ENCODE data around the gene AP1G1. TPM values are rescaled to one million over a fixed set of nuclear protein-coding genes. Genes with fewer than 3 reads are reported as not detected.
A peak's percentile ranks its signal among the peaks of the same experiment; 100 is the strongest.

AP1G1 gene
- total RNA-seq, 1 donor, result 104 TPM

DNA sequence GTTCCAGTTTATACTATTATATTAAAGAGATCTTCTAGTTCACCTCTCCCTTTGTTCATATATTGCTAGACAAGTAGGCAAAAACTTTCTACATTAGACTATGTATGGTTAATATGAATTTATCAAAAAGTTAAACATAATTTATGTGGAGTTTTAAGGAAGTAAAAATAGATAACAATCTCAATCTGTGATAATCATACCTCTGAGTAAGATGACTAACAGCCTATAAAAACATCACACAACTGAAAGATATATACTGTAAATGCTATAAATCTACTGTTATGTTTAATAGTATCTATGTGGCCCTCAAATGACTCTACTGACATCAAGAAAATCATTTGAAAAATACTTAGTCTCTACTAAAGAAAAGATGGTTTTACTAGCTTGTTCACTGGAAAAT lies 37.1 kb downstream of the AP1G1 start:
- Histone ChIP-seq H3K4me1 (ENCODE audit: insufficient read depth, low read length) (peaks cover 14% of the 10 kb centered on the region), H3K4me2 (ENCODE audit: insufficient read depth, low read length) (no peak overlapping the region), H3K27me3 (ENCODE audit: insufficient read depth, low read length) (no peaks in the 10 kb centered on the region), H3K4me3 (ENCODE audit: insufficient read depth, low read length) (no peak overlapping the region), H4K20me1 (ENCODE audit: insufficient read depth, low read length) (peaks cover 10% of the 10 kb centered on the region), H3K36me3 (ENCODE audit: insufficient read depth, low read length) (peaks cover 35% of the 10 kb centered on the region), H3K27ac (ENCODE audit: low read depth, low read length) (no peak overlapping the region), H2AFZ (ENCODE audit: low read length) (no peak overlapping the region), H3K79me2 (ENCODE audit: insufficient read depth, low read length) (peaks cover 32% of the 10 kb centered on the region), H3K9me3 (ENCODE audit: low read depth, low read length) (no peaks in the 10 kb centered on the region)
- peak; percentile 35 for DNase-seq (ENCODE audit: insufficient read length, low spot score, missing footprints)
- TF ChIP-seq, protein P1, sequence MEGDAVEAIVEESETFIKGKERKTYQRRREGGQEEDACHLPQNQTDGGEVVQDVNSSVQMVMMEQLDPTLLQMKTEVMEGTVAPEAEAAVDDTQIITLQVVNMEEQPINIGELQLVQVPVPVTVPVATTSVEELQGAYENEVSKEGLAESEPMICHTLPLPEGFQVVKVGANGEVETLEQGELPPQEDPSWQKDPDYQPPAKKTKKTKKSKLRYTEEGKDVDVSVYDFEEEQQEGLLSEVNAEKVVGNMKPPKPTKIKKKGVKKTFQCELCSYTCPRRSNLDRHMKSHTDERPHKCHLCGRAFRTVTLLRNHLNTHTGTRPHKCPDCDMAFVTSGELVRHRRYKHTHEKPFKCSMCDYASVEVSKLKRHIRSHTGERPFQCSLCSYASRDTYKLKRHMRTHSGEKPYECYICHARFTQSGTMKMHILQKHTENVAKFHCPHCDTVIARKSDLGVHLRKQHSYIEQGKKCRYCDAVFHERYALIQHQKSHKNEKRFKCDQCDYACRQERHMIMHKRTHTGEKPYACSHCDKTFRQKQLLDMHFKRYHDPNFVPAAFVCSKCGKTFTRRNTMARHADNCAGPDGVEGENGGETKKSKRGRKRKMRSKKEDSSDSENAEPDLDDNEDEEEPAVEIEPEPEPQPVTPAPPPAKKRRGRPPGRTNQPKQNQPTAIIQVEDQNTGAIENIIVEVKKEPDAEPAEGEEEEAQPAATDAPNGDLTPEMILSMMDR (IDR thresholded peaks at IDR 0.05; ENCODE audit: extremely low read depth, low read depth, low read length), result no peak

DNA sequence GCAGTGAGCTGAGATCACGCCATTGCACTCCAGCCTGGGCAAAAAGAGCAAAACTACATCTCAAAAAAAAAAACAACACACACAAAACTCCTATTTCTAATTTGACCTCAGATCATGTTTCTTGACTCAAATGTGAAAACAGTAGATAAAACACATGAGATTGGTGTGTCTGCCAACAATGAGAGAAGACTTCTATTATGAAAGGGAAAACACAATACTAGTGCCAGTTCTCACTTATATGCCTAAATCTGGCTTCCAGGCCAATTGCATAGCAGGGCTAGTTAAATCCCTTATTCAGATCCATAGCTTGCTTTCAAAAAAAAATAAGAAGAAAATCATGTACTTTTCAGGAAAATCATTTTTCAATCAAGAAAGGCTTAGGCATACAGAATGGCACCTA lies 39.4 kb downstream of the AP1G1 start:
- no peak overlapping the region for H3K4me2 ChIP-seq (ENCODE audit: insufficient read depth, low read length)
- H3K4me3 ChIP-seq (ENCODE audit: insufficient read depth, low read length), result no peak overlapping the region
- TF ChIP-seq, protein P1 (IDR thresholded peaks at IDR 0.05; ENCODE audit: extremely low read depth, low read depth, low read length), result no peak
- no peaks in the 10 kb centered on the region for H3K9me3 ChIP-seq (ENCODE audit: low read depth, low read length)
- no peak for DNase-seq (ENCODE audit: insufficient read length, low spot score, missing footprints)
- peaks cover 32% of the 10 kb centered on the region for H3K79me2 ChIP-seq (ENCODE audit: insufficient read depth, low read length)
- H3K27ac ChIP-seq (ENCODE audit: low read depth, low read length), result no peak overlapping the region
- H3K36me3 ChIP-seq (ENCODE audit: insufficient read depth, low read length), result peaks cover 42% of the 10 kb centered on the region
- H2AFZ ChIP-seq (ENCODE audit: low read length), result no peak overlapping the region
- peaks cover 12% of the 10 kb centered on the region for H4K20me1 ChIP-seq (ENCODE audit: insufficient read depth, low read length)
- H3K27me3 ChIP-seq (ENCODE audit: insufficient read depth, low read length), result no peaks in the 10 kb centered on the region
- H3K4me1 ChIP-seq (ENCODE audit: insufficient read depth, low read length), result peaks cover 15% of the 10 kb centered on the region

DNA sequence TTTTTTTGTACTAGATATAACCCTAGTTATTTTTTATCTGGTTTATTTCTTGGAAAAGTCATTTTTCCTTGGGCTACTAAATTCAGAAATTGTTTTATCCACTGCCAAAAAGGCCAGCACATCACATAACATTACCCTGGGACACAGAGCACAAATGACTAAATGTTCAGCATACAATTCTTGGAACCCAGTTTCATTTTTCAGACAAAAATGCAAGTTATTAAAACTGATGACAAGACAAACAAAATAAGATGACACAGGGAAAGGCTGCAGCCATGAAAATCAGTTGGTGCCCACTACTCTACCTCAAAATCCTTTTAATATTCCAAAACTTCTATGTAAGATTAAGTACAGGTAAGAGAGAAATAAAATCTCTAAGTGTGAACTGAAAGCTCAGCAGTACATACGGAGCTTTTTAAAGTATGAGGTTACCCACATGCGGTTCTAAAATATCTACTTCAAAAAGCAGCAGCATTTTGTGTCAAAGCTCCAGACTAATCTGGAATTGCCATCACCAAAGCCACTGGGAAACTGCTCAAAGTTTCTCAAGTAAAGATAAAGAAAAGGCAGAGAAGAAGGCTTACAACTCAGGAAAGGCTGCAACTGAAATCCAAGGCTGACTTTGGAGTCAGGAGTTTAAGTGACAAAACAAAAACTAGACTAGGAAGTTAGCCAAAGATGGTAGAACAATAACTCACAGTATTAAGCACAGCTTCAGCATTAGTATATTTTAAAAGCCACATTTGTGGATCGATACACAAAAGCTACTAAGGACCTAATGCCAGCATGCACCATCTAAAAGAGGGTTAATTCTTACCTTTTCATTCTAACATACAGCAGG lies 41.4 kb downstream of the AP1G1 start:
- H3K4me3 ChIP-seq (ENCODE audit: insufficient read depth, low read length), result no peak overlapping the region
- peaks cover 33% of the 10 kb centered on the region for H3K79me2 ChIP-seq (ENCODE audit: insufficient read depth, low read length)
- no peak for DNase-seq (ENCODE audit: insufficient read length, low spot score, missing footprints)
- no peaks in the 10 kb centered on the region for H3K27me3 ChIP-seq (ENCODE audit: insufficient read depth, low read length)
- H3K27ac ChIP-seq (ENCODE audit: low read depth, low read length), result peak overlapping the region; percentile 38
- peaks cover 18% of the 10 kb centered on the region for H3K4me1 ChIP-seq (ENCODE audit: insufficient read depth, low read length)
- H3K9me3 ChIP-seq (ENCODE audit: low read depth, low read length), result no peaks in the 10 kb centered on the region
- TF ChIP-seq, protein P1 (IDR thresholded peaks at IDR 0.05; ENCODE audit: extremely low read depth, low read depth, low read length), result no peak
- peaks cover 46% of the 10 kb centered on the region for H3K36me3 ChIP-seq (ENCODE audit: insufficient read depth, low read length)
- peaks cover 12% of the 10 kb centered on the region for H4K20me1 ChIP-seq (ENCODE audit: insufficient read depth, low read length)
- H2AFZ ChIP-seq (ENCODE audit: low read length), result no peak overlapping the region
- H3K4me2 ChIP-seq (ENCODE audit: insufficient read depth, low read length), result peak overlapping the region; percentile 50

DNA sequence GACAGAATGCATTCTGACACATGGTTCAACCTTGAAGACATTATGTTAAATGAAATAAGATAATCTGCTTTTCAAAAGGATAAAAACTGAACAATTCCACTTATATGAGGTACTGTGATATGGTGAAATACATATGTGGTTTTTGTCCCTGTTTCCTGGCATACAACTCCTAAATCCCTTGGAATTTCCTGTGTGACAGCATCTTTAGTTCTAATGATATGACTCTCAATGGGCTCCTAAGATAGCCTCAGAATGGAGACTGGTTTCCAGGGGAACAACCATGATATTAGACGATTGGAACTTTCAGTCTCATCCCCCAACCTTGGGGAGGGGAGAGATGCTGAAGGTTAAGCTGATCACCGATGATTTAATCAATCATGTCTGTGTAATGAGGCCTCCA lies 46.4 kb downstream of the AP1G1 start:
- H3K79me2 ChIP-seq (ENCODE audit: insufficient read depth, low read length), result peaks cover 30% of the 10 kb centered on the region
- H3K9me3 ChIP-seq (ENCODE audit: low read depth, low read length), result no peaks in the 10 kb centered on the region
- peaks cover 15% of the 10 kb centered on the region for H3K4me1 ChIP-seq (ENCODE audit: insufficient read depth, low read length)
- TF ChIP-seq, protein P1 (IDR thresholded peaks at IDR 0.05; ENCODE audit: extremely low read depth, low read depth, low read length), result no peak
- peak overlapping the region; percentile 68 for H3K27ac ChIP-seq (ENCODE audit: low read depth, low read length)
- peaks cover 8% of the 10 kb centered on the region for H4K20me1 ChIP-seq (ENCODE audit: insufficient read depth, low read length)
- no peak overlapping the region for H2AFZ ChIP-seq (ENCODE audit: low read length)
- peaks cover 61% of the 10 kb centered on the region for H3K36me3 ChIP-seq (ENCODE audit: insufficient read depth, low read length)
- H3K4me3 ChIP-seq (ENCODE audit: insufficient read depth, low read length), result no peak overlapping the region
- H3K27me3 ChIP-seq (ENCODE audit: insufficient read depth, low read length), result no peaks in the 10 kb centered on the region
- no peak for DNase-seq (ENCODE audit: insufficient read length, low spot score, missing footprints)
- no peak overlapping the region for H3K4me2 ChIP-seq (ENCODE audit: insufficient read depth, low read length)

Measured in osteoblast (primary cell).